Activated CD4-positive, alpha-beta memory T cell treated with anti-CD3 and anti-CD28 coated beads for 36 hours (primary cell): ENCODE measurements around the gene SVEP1. TPM values are rescaled to one million over a fixed set of nuclear protein-coding genes. Genes with fewer than 3 reads are reported as not detected.

Experiments used
- CTCF ChIA-PET: fragments of 350-600 bp; sonication (Branson Sonifier 250); formaldehyde crosslinking; loops from one replicate; lab custom pipeline; 2021; ENCODE audit warnings: antibody characterized with exemption, inconsistent platforms; lab: Charles Lee
- POLR2A ChIA-PET: fragments of 350-600 bp; sonication (Branson Sonifier 250); formaldehyde crosslinking; loops from one replicate; lab custom pipeline; 2021; ENCODE audit warnings: antibody characterized with exemption; lab: Charles Lee
- DNase-seq: peaks from one replicate; pipeline ENCODE4 v3.0.0-alpha.2; 2020
- H3K27ac Mint-ChIP-seq: one replicate; pipeline ENCODE4 v1.8.0; 2021; ENCODE audit warnings: mixed read lengths
- H3K27me3 Mint-ChIP-seq: one replicate; pipeline ENCODE4 v1.8.0; 2021; ENCODE audit warnings: mixed read lengths
- H3K36me3 Mint-ChIP-seq: one replicate; pipeline ENCODE4 v1.8.0; 2021; ENCODE audit warnings: mixed read lengths
- H3K4me1 Mint-ChIP-seq: one replicate; pipeline ENCODE4 v1.8.0; 2021; ENCODE audit warnings: low read depth, mixed read lengths
- H3K4me3 Mint-ChIP-seq: one replicate; pipeline ENCODE4 v1.8.0; 2021; ENCODE audit warnings: mild to moderate bottlenecking, mixed read lengths
- H3K9me3 Mint-ChIP-seq: one replicate; pipeline ENCODE4 v1.8.0; 2021; ENCODE audit warnings: mixed read lengths
- intact Hi-C: fragments of 100-400 bp; cut with micrococcal nuclease; formaldehyde crosslinking; loops from one replicate; pipeline ENCODE4 v1.15.1; 2023
- total RNA-seq, 2 experiments: library from RNA; stranded (reverse); gene quantifications; one replicate each; pipeline ENCODE4 v1.2.3, GENCODE V29; 2021

Gene SVEP1
- total RNA-seq, 2 experiments from 2014 or later: not detected

DNA sequence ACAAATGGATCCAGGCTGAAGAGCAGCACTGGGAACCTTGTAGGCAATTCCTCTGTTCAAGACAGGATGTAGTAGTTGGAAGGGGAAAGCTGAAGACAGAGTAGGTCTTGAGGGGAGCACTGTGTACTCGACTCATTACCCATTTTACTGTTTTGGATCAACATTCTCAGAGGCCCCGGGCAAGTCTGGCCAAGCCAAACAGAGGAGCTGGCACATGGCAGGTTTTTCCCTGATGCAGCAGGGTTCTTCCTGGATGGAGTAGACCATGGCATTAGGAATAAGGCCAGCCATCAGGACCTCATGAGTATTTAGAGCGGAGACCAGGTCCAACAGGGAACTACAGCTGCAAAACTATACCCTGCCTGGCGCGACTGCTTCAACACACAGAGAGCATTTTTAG, 4.4 kb downstream of the SVEP1 start:
- Mint-ChIP-seq H3K9me3 (no peaks in the 10 kb centered on the region), H3K4me1 (peaks cover 2% of the 10 kb centered on the region), H3K36me3 (no peaks in the 10 kb centered on the region), H3K4me3 (no peak overlapping the region), H3K27me3 (peaks cover 18% of the 10 kb centered on the region), H3K27ac (no peak overlapping the region)
- no peak for DNase-seq
- ChIA-PET POLR2A (no interaction called here), CTCF (no interaction called here)
- intact Hi-C loops: no loop called here

GRCh38 chr9:110573305-110573704, 6.2 kb downstream of the SVEP1 start:
- Mint-ChIP-seq H3K27ac (no peak overlapping the region), H3K27me3 (peaks cover 4% of the 10 kb centered on the region), H3K4me1 (no peaks in the 10 kb centered on the region), H3K9me3 (no peaks in the 10 kb centered on the region), H3K36me3 (no peaks in the 10 kb centered on the region), H3K4me3 (no peak overlapping the region)
- ChIA-PET POLR2A (no interaction called here), CTCF (no interaction called here)
- no peak for DNase-seq
- intact Hi-C loops: no loop called here

DNA sequence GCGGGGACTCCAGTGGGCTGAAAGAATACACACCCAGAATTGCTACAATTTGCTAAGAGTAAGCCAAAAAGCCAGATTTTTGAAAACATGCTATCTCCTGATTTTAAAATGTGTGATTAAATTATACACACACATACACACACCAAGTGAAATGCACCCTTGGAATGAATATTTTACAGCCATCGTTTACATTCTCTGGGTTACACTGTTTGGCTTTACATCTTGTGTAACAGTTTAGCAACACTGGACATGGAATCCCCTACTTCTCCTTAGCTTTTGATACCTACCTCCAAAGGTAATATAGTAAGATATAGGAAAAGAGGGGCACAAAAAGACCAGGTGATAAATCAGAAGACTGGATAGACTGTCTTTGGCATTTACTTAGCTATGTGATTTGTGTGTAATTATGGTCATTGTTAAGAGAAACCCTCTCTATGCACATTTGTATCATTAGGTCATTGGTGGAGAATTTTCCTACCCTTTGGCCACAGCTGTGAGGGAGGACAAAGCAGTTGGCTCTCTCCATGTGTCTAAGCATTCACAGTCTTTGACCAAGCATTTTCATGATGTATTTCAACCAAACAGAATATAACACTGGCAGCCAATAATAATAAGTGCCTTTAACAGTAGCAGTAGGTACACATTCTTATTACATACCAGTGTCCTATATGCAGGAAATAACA, 7.6 kb downstream of the SVEP1 start:
- Mint-ChIP-seq H3K36me3 (no peaks in the 10 kb centered on the region), H3K27me3 (no peaks in the 10 kb centered on the region), H3K4me3 (no peak overlapping the region), H3K27ac (no peak overlapping the region), H3K4me1 (no peaks in the 10 kb centered on the region), H3K9me3 (no peaks in the 10 kb centered on the region)
- intact Hi-C loops: no loop called here
- no peak for DNase-seq
- CTCF ChIA-PET: no interaction called here
- POLR2A ChIA-PET: interaction anchor here (0.6 kb wide), 1 partner anchor 1028 kb away, joined by 4 read pairs; no protein-coding TSS in a partner anchor

GRCh38 chr9:110566156-110566555, 13.4 kb downstream of the SVEP1 start:
- ChIA-PET POLR2A (no interaction called here), CTCF (no interaction called here)
- H3K9me3 Mint-ChIP-seq: no peaks in the 10 kb centered on the region
- H3K36me3 Mint-ChIP-seq: no peaks in the 10 kb centered on the region
- no peak overlapping the region for H3K4me3 Mint-ChIP-seq
- intact Hi-C loops: no loop called here
- no peaks in the 10 kb centered on the region for H3K4me1 Mint-ChIP-seq
- DNase-seq: no peak
- H3K27me3 Mint-ChIP-seq: no peaks in the 10 kb centered on the region
- no peak overlapping the region for H3K27ac Mint-ChIP-seq

GRCh38 chr9:110561826-110562225, 17.7 kb downstream of the SVEP1 start:
- no peak for DNase-seq
- Mint-ChIP-seq H3K4me1 (no peaks in the 10 kb centered on the region), H3K27ac (no peak overlapping the region), H3K9me3 (no peaks in the 10 kb centered on the region), H3K4me3 (no peak overlapping the region), H3K27me3 (peaks cover 1% of the 10 kb centered on the region), H3K36me3 (no peaks in the 10 kb centered on the region)
- CTCF ChIA-PET: no interaction called here
- intact Hi-C loops: no loop called here
- POLR2A ChIA-PET: no interaction called here

DNA sequence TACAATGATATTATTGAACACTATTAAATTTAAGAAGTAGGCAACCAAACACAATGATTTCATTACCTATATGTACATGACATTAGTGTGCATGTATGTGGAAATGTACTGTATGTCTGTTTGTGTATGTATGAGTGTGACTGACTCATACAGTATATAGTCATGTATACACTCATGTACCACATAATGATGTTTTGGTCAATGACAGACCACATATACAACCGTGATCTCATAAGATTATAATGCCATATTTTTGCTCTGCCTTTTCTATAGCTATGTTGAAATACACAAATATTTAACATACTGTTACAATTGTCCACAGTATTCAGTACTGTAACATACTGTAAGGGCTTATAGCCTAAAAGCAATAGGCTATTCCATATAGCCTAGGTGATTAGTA, 19.7 kb downstream of the SVEP1 start:
- Mint-ChIP-seq H3K27ac (no peak overlapping the region), H3K9me3 (peaks cover 3% of the 10 kb centered on the region), H3K4me1 (no peaks in the 10 kb centered on the region), H3K36me3 (no peaks in the 10 kb centered on the region), H3K4me3 (no peak overlapping the region), H3K27me3 (peaks cover 1% of the 10 kb centered on the region)
- ChIA-PET CTCF (no interaction called here), POLR2A (no interaction called here)
- DNase-seq: no peak
- intact Hi-C loops: no loop called here

DNA sequence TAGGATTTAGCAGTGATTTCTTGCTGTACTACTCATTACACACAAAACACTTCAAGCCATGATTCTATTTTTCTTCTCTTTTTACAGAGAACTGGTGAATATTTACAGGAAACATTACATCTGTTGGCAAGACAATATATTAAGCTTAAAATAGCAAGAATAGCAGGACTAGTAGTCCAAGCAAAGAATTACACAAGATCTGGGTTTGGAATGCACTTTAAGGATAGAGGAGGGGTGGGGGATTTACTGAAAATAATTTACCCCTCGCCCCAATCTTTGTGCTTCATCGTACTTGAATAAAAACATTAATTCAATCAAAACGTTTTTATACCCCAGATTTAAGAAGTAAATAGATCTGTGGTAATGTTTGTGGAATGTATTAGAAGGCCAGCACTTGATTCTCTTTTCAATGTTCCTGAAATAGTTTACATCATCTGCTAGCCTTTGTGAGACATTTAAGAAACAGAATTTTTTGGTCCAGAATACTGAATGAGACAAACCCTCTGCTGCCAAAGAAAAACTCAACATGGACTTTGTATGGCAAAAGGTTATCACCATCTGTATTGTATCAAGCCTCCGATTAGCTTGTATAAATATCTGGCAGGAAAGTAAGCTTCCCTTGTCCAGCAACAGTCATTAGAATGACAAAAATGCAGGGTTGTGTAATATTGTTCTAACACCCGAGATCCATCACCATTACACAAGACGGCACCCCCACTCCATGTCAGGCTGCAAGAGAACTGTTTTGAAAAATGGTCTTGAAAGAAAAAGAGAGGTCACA, 23.8 kb downstream of the SVEP1 start:
- Mint-ChIP-seq H3K4me1 (no peaks in the 10 kb centered on the region), H3K27me3 (peaks cover 1% of the 10 kb centered on the region), H3K27ac (no peak overlapping the region), H3K9me3 (peaks cover 5% of the 10 kb centered on the region), H3K36me3 (no peaks in the 10 kb centered on the region), H3K4me3 (no peak overlapping the region)
- intact Hi-C loops: no loop called here
- ChIA-PET CTCF (no interaction called here), POLR2A (no interaction called here)
- DNase-seq: no peak

GRCh38 chr9:110546411-110546871, 33.1 kb downstream of the SVEP1 start:
- POLR2A ChIA-PET: no interaction called here
- Mint-ChIP-seq H3K9me3 (no peaks in the 10 kb centered on the region), H3K36me3 (no peaks in the 10 kb centered on the region), H3K4me1 (no peaks in the 10 kb centered on the region), H3K4me3 (no peak overlapping the region), H3K27me3 (no peaks in the 10 kb centered on the region), H3K27ac (no peak overlapping the region)
- CTCF ChIA-PET: no interaction called here
- intact Hi-C loops: no loop called here
- DNase-seq: no peak

DNA sequence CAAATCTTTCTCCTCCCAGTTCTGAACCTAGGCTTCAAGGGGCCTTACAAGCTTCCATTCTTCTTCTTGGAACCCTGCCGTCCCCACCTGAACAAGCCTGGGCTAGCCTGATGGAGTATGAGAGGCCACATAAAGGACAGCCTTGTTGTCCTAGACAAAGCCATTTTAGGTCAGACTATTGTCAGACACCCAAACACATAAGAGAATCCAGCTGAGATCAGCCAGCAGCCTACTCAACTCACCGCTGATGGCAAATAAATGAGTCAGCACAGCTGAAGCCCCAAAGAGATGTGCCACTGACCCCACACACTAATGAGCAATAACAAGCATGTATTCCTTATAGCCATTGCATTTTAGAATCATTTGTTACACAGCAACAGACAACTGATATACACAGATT, 33.8 kb downstream of the SVEP1 start:
- no peaks in the 10 kb centered on the region for H3K9me3 Mint-ChIP-seq
- DNase-seq: no peak
- intact Hi-C loops: no loop called here
- no peak overlapping the region for H3K4me3 Mint-ChIP-seq
- no peaks in the 10 kb centered on the region for H3K36me3 Mint-ChIP-seq
- no peak overlapping the region for H3K27ac Mint-ChIP-seq
- CTCF ChIA-PET: no interaction called here
- no peaks in the 10 kb centered on the region for H3K4me1 Mint-ChIP-seq
- POLR2A ChIA-PET: no interaction called here
- H3K27me3 Mint-ChIP-seq: no peaks in the 10 kb centered on the region

DNA sequence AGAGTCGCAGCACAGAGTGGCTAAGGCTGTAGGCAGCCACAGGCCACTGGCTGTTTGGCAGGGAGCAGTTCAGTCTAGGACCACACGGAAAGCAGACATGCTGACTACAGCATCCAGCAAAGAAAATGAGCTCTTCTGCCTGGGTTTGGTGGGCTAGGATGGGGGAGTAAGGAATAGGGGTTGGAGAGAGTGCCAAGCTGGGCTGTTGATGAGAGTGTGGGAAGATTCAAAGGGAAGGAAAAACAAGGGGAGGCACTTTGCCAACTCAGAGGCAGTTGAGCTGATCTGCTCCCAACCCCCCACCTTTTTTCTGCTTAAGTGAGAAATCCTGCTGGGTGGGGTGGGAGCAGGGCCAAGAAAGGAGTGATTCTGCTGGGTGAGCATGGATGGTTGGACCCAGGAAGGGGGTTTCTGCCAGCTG, 35.9 kb downstream of the SVEP1 start:
- no peak for DNase-seq
- ChIA-PET POLR2A (no interaction called here), CTCF (no interaction called here)
- no peaks in the 10 kb centered on the region for H3K27me3 Mint-ChIP-seq
- H3K9me3 Mint-ChIP-seq: no peaks in the 10 kb centered on the region
- no peak overlapping the region for H3K4me3 Mint-ChIP-seq
- intact Hi-C loops: no loop called here
- H3K27ac Mint-ChIP-seq: no peak overlapping the region
- H3K4me1 Mint-ChIP-seq: no peaks in the 10 kb centered on the region
- no peaks in the 10 kb centered on the region for H3K36me3 Mint-ChIP-seq

GRCh38 chr9:110541950-110542349, 37.6 kb downstream of the SVEP1 start:
- Mint-ChIP-seq H3K4me3 (no peak overlapping the region), H3K27me3 (no peaks in the 10 kb centered on the region), H3K9me3 (no peaks in the 10 kb centered on the region), H3K36me3 (no peaks in the 10 kb centered on the region), H3K4me1 (no peaks in the 10 kb centered on the region), H3K27ac (no peak overlapping the region)
- CTCF ChIA-PET: no interaction called here
- POLR2A ChIA-PET: no interaction called here
- intact Hi-C loops: no loop called here
- DNase-seq: no peak

DNA sequence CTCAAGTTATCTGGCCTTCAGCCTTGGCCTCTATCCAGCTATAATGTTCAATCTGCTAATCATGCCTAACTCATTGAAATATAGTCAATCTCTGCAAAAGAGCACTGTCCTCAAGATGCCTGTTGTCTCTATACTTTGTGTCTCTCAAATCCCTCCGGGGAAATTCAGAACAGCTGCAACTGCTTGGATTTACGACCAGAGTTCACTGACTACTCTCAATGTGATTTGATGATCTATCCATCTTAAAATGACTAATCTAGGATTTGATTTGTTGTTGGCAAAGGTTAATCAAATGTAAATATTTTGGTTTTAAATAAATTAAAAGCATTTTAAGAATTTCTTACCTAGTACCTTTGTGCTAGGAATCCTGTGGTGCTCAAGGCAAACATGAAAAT, 40.9 kb downstream of the SVEP1 start:
- no peak for DNase-seq
- peaks cover 6% of the 10 kb centered on the region for H3K9me3 Mint-ChIP-seq
- H3K27me3 Mint-ChIP-seq: no peaks in the 10 kb centered on the region
- no peaks in the 10 kb centered on the region for H3K4me1 Mint-ChIP-seq
- no peak overlapping the region for H3K27ac Mint-ChIP-seq
- CTCF ChIA-PET: no interaction called here
- no peaks in the 10 kb centered on the region for H3K36me3 Mint-ChIP-seq
- POLR2A ChIA-PET: no interaction called here
- intact Hi-C loops: no loop called here
- H3K4me3 Mint-ChIP-seq: no peak overlapping the region
